GM21528 (cell line): Measurements from ENCODE around the gene FAM234A.
"Not testable (repeated sequence)": the region's sequence is repeated elsewhere in the genome, so short reads cannot be mapped to it uniquely, and the experiment has no call there.

Experiments
- ATAC-seq: cut with Tn5 transposase; IDR thresholded peaks from one replicate; pipeline ENCODE4 v1.9.1; 2021; ENCODE audit warnings: mild to moderate bottlenecking, moderate library complexity; ENCODE audit not compliant: unreplicated experiment, low FRiP score

The FAM234A gene

DNA sequence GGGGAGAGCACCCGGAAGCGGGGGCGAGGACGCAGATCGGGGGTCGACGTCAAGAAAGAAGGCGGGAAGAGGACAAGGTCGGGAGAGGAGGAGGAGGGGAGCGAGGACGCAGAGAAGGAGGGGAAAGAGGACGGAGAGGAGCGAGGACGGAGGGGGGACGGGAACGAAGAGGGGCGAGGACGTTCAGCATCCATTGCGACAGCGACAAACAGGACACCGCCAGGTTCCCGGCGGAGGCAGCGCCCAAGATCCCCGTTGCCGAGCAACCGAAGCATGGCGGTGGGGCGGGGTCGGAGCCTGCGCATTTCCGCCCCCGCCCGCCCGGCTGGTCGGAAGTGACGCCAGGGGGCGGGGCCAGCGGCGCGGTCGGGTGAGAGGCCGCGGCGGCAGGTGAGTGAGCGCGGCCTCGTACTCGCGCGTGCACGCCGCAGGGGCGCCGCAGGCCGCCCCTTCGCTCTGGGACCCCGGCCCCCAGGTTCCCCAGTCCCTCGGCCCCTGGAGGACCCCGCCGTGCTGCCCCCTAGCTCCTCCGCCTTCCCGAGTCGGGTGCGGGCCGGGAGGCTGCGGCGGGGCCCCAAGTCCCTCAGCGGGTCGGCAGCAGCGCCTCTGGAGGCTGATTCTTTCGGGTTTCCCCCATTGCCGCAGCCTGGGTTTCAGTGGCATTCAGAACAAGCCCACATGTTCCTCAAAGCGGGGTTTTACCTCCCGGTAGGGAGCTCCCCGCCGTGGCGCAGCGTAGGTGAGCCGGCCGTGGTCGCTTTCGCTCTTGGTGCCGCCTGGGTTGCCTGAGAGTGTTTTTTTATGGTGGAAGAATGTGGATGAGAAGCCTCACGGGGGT lies at the start of gene FAM234A:
Gene FAM234A (plus strand): TSS at position 354 of the 838 bp plus-strand sequence. CDS start 19,593 bp downstream, outside the sequence.
- peak; percentile 80 for ATAC-seq

GRCh38 chr16:185213-185612 lies 49.4 kb upstream of the FAM234A start:
- no peak for ATAC-seq

DNA sequence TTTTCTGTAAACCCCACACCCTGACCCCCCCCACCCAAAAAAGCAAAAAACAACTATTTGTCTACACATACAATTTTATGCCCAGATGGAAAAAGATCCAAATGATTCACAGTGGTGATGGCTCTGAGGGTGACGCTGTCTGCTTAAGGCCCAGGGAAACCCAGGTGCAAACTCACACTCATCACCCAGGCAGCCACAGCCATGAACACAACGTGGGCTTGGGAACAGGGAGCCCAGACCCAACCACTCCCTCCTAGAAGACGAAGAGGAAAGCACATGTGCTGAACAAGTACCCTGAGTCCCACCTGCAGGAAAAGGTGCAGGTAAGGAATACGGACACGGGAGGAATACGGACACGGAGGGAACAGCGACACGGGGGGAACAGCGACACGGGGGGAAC lies 48.9 kb upstream of the FAM234A start:
- no peak for ATAC-seq

DNA sequence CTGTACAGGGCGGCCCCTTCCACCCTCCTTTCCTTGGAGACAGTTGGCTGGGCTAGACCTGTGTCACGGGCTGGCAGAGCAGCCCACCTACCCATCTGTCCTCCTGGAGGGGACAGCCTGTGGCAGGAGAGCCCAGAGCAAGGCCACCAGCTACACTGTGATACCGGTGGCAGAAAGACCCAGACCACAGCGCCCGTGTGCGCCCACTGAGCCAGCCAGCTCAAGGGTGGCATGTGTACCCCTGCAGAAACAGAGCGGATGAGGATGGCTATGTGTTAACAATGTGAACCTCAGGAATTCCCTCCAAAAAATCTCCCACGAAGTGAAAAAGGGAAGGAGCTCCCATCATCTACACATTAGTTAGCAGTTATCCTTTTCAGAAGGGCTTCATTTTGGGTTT lies 47.3 kb upstream of the FAM234A start:
- ATAC-seq = no peak

GRCh38 chr16:188674-189073 lies 45.9 kb upstream of the FAM234A start:
- no peak for ATAC-seq

GRCh38 chr16:189604-190186 lies 44.9 kb upstream of the FAM234A start:
- ATAC-seq = no peak

DNA sequence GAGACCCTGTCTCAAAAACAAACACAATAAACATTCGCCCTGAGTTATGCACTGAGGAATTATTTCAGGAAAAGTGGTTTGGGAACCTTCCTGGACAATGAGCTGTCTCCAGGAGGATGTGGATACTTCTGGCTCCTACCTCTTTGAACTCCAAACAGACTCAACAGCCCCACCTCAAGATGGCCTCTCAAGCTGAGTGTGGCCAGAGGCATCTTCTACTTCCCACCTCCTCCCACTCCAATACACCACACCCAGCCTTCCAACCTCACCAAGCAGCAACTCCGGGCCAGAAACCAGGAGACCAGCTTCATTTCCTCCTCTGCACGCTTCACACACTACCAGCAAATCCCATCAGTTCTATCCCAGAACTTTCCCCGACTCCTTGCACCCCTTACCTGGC lies 42.8 kb upstream of the FAM234A start:
- no peak for ATAC-seq

GRCh38 chr16:192686-193085 lies 41.9 kb upstream of the FAM234A start:
- no peak for ATAC-seq

DNA sequence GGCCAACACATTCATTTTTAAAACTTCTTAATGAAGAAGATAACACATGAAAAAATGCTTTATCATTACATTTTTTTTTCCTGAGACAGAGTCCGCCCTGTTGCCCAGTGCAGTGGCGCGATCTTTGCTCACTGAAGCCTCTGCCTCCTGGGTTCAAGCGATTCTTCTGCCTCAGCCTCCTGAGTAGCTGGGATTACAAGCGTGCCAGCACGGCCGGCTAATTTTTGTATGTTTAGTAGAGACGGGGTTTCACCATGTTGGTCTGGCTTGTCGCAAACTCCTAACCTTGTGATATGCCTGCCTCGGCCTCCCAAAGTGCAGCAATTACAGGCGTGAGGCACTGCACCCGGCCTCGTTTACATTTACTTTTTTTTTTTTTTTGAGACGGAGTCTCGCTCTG lies 41.2 kb upstream of the FAM234A start:
- no peak for ATAC-seq

GRCh38 chr16:194516-194915 lies 40.1 kb upstream of the FAM234A start:
- ATAC-seq = no peak

DNA sequence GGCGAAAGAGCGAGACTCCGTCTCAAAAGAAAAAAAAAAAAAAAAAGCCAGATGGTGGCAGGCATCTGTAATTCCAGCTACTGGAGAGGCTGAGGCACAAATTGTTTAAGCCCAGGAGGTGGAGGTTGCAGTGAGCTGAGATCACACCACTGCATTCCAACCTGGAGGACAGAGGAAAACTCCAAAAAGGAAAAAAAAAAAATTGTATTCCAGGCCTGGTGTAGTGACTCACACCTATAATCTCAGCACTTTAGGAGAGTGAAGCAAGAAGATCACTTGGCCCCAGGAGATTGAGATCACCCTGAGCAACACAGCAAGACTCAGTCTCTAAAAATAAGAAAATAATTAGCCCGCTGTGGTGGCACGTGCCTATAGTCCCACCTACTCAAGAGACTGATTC lies 34.2 kb upstream of the FAM234A start:
- ATAC-seq = no peak

- ATAC-seq = no peak
Observed at GRCh38 chr16:203246-203645, 31.4 kb upstream of the FAM234A start.

DNA sequence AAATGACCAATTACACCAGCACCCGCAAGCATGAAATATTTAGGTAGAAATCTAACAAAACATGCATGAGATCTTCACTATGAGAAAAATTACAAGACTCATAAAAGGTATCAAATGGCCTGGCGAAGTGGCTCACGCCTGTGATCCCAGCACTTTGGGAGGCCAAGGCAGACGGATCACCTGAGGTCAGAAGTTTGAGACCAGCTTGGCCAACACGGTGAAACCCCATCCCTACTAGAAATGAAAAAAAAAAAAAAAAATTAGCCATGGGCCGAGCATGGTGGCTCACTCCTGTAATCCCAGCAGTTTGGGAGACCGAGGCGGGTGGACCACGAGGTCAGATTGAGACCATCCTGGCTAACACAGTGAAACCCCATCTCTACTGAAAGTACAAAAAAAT lies 30.6 kb upstream of the FAM234A start:
- not testable (repeated sequence) for ATAC-seq

DNA sequence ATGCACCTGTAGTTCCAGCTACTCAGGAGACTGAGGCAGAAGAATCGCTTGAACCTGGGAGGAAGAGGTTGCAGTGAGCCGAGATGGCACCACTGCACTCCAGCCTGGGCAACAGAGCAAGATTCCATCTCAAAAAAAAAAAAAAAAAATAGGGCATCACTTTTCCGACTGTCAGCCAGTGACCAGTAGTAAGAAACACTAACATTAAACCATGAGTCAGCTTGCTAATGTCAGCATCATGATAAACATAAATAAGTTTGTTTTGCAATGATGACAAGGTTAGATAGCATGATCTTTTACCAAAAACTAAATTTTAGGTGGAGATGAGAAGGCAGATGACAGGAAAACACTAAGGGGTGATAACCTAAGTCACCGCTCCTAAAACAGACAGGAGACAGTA lies 25.3 kb upstream of the FAM234A start:
- not testable (repeated sequence) for ATAC-seq

GRCh38 chr16:211631-212180 lies 22.9 kb upstream of the FAM234A start:
- ATAC-seq = not testable (repeated sequence)

- ATAC-seq = no peak
Observed at GRCh38 chr16:212999-213398, 21.6 kb upstream of the FAM234A start.

DNA sequence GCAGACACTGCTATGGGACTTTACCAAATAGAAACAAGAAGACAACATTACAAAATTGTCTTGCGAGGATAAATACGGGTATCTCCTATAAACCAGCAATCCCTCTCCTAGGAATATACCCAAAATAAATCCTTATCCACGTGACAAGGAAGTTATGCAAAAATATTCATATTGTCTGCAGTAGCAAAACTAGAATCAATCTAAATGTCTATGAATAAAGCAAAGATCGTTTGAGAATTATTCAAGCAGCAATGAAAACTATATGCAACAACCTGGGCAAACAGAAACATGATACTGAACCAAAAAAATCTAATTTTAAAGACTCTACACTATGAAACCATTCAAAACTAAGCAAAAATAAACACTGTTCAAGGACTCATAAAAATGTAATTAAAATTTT lies 14.6 kb upstream of the FAM234A start:
- ATAC-seq = no peak

- ATAC-seq = no peak
Observed at GRCh38 chr16:228151-228851, 6.3 kb upstream of the FAM234A start.

DNA sequence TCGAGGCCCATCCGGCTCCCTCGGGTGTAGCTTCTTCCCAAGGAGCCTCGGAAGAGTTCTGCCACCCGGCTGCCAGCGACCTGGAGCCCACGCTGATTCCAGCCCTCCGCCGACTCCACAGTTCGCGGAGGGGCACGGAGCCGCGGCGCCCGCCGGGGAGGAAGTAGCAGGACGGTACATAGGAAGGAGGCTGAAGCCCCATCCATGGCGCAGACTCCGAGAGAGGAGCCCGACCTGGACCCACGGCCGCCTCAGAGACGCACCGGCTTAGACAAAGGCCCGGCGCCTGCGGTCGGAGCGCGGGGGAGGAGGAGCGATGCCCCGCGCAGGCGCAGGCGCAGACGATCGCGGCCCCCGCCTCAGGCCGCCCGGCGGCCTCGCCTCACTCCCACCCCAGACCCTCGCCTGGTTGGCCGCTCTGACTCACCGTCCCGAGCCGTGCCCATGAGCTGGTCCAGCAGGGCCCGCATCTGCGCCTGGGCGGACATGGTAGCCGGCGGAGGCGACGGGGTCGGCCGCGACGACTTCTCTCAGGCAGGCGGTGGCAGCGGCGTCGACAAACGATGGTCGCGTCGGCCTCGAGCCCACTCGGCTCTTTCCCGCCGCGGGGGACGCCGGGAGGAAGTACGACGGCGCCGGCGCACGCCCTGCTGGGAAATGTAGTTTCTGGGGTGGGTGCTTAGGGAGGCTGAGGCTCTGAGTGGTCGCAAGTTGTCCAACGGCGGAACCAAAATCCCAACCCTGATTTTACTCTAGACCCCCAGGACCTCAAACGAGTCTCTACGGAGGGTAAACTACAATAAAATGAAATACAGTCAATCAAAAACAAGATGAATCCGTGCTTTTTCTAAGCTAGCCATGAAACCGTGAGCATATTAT lies 5.5 kb upstream of the FAM234A start, which contains the start of gene LUC7L:
Gene LUC7L (minus strand): TSS at position 598 of the 879 bp plus-strand sequence. CDS start 110 bp downstream, at position 488.
- peak; percentile 77 for ATAC-seq

DNA sequence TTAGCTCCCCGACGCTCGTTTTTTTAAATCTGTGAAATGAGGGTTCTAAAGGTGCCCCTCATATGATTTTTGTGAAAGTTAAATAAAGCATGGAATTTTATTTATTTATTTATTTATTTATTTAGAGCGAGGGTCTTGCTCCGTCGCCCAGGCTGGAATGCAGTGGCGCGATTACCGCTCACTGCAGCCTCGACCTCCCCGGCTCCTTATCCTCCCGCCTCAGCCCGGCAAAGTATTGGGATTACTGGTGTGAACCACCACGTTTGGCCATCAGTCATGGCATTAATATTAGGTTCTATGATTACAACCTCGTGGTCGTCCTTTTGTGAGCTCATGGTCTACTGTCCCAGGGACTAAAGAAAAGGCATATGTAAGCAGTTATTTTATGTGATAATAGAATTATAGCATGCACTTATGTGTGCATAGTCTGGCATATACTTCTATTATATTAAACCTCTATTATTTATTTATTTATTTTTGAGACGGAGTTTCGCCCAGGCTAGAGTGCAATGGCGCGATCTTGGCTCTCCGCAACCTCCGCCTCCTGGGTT lies 4.8 kb upstream of the FAM234A start:
- no peak for ATAC-seq
